ENCODE results near the gene VSTM2B. TPM values are rescaled to one million over a fixed set of nuclear protein-coding genes. Genes with fewer than 3 reads are reported as not detected.

The VSTM2B gene
- total RNA-seq, 1 experiment from 2014 or later, result not detected

DNA sequence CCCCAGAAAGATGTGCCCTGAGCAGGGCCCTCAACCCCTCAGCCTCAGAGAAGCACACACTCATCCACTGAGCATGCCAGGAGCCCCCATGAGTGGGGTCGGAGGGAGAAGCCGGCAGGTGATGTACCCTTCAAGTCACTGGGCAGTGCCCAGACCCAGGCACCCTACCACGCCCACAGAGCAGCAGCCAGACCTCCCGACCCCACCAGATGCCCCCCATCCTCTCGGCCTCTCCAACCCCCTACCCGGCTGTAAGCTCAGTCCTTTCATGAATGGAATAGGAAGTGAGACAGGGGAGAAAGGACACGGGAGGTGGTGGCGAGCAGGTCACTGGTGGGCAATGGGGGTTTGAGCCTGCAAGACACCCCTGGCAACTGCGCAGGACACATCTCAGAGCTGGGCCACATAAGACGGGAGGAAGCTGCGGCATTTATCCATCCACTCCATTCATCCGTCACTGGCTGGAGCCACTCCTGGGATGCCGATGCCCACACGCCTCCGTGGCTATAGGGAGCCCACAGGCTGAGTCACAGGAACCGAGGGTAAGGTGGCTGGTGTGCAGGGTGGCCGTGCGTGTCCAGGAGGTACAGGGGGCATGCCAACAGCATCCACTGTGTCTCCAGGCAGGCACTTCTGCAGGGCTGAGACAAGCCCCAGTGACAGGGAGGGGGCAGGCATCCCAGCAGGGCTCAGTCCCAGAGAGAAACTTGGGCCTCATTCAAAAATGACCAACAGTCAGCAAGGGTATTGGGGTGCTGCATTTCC lies 23.8 kb upstream of the VSTM2B start:
- Histone ChIP-seq H3K4me3 (no peak overlapping the region), H3K36me3 (no peaks in the 10 kb centered on the region), H3K4me1 (replicated peaks) (no peaks in the 10 kb centered on the region), H3K27ac (no peak overlapping the region), H3K27me3 (replicated peaks) (no peaks in the 10 kb centered on the region; the same call in 1 of the 2 replicates), H3K9me3 (replicated peaks) (no peaks in the 10 kb centered on the region)
- DNase-seq (ENCODE audit: low read depth in 1 of 2, low spot score in 2 of 2), result no peak

DNA sequence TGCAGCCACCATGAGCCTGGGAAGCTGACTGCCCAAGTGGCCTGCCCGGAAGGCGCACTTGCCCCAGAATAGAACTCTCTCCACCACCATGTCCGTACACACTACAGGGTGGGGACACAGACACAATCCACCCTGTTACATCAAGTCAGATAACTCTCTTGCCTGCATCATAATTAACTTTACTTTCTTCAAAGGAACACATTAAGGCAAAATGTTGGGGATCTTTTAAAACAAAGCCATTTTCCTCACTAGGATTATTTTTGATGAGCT lies 23.3 kb upstream of the VSTM2B start:
- H3K9me3 ChIP-seq (replicated peaks), result no peaks in the 10 kb centered on the region
- H3K27me3 ChIP-seq (replicated peaks), result no peaks in the 10 kb centered on the region; the same call in 1 of the 2 replicates
- H3K36me3 ChIP-seq, result no peaks in the 10 kb centered on the region
- H3K4me3 ChIP-seq, result no peak overlapping the region
- no peaks in the 10 kb centered on the region for H3K4me1 ChIP-seq (replicated peaks)
- DNase-seq (ENCODE audit: low read depth in 1 of 2, low spot score in 2 of 2), result no peak
- H3K27ac ChIP-seq, result no peak overlapping the region

DNA sequence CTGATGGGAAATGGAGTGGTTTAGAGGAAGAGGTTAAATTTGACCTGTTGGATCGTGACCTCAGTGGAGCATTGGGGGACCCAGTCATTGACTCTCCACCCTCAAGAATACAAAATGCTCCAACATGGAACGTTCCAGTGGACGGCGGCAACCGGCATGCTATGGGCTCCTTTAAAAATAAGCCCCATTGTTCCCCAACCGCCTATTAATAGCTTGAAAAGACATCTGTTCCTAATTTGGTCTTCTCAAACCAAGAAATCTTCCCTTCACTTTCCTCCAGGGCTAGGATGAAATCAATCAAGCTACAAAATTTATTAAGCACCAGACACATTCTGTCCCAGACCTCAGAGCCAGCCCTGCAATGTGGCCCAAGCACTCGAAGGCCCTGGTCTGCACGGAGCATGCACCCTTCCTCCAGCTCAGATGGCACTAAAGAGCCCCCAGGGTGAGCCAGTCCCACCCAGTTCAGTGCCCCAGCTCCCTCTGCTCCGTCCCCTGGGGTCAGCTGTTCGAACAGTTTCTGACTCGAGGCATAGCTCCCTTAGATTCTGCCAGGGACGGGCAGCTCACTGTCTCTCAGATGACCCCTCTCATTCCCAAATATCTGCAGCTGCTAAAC lies 22.5 kb upstream of the VSTM2B start:
- no peak overlapping the region for H3K27ac ChIP-seq
- no peaks in the 10 kb centered on the region for H3K4me1 ChIP-seq (replicated peaks)
- DNase-seq (ENCODE audit: low read depth in 1 of 2, low spot score in 2 of 2), result no peak
- no peak overlapping the region for H3K4me3 ChIP-seq
- H3K27me3 ChIP-seq (replicated peaks), result no peaks in the 10 kb centered on the region; the same call in 1 of the 2 replicates
- H3K9me3 ChIP-seq (replicated peaks), result no peaks in the 10 kb centered on the region
- H3K36me3 ChIP-seq, result no peaks in the 10 kb centered on the region

DNA sequence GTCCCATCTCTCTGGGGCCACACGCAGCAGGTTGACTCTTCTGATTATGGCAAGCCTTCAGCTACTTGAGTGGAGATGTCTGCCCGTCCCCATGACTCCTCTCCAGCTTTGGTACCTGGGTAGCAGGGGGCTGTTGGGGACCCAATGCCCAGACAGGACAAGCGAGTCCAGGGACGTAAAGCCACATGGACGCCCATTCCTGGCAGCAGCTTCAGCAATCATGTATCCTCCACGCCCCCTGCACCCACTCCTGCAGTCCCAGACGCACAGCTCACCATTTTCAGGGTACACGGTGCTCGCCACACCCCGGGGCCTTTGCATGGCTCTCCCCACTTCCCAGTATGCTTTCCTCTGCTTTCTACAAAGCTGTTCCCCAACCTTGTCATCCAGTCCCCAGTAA lies 22.0 kb upstream of the VSTM2B start:
- no peak for DNase-seq (ENCODE audit: low read depth in 1 of 2, low spot score in 2 of 2)
- Histone ChIP-seq H3K36me3 (no peaks in the 10 kb centered on the region), H3K27me3 (replicated peaks) (no peaks in the 10 kb centered on the region; the same call in 1 of the 2 replicates), H3K4me1 (replicated peaks) (no peaks in the 10 kb centered on the region), H3K27ac (no peak overlapping the region), H3K9me3 (replicated peaks) (no peaks in the 10 kb centered on the region), H3K4me3 (no peak overlapping the region)

DNA sequence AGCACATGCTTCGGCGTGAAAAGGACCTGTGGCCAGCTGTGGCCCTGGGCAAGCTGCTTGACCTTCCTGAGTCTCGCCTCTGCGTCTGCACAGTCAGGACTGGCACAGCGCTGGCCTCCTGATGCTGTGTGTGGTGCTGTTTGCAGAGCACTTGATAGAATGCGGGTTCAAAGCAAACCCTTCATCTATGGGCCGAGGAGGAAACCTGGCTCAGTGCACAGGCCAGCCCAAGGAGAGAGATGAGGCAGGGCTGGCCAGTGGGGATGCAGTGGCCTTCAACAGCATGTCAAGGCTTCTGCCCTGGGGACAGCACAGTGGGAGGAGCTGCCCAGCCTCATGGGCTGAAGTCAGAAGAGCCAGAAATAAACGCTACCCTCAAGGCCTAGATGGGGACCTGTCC lies 21.3 kb upstream of the VSTM2B start:
- no peaks in the 10 kb centered on the region for H3K9me3 ChIP-seq (replicated peaks)

DNA sequence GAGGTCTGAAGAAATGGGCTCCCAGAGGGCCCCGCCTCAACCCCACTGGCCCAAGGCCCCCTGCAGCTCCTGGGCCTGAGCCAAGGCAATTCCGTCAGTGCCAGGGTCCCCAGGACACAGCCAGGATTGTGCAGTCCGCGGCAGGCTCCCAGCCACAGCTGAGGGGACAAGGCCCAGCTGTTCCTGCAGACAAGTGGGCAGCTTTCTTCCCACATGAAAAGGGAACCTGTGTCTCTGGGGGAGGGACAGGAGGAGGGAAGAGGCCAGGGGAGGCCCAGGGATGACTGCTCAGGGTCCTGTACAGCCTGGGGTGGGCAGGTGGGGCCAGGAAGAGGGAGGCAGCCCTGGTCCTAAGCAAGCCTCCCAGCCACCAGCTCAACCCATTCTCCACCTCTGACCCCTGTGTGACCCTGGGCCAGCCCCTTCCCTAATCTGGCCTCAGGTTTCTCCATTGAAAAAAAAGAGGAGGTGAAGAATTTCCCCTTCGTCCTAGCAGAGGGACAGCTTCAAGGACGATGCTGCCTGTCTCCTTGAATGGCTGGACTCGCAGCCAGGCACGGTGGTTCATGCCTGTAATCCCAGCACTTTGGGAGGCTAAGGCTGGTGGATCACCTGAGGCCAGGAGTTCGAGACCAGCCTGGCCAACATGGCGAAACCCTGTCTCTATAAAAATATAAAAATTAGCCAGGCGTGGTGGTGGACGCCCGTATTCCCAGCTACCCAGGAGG lies 20.5 kb upstream of the VSTM2B start:
- DNase-seq (ENCODE audit: low read depth in 1 of 2, low spot score in 2 of 2), result no peak
- Histone ChIP-seq H3K27me3 (replicated peaks) (no peaks in the 10 kb centered on the region; the same call in 1 of the 2 replicates), H3K9me3 (replicated peaks) (no peaks in the 10 kb centered on the region), H3K27ac (no peak overlapping the region), H3K4me1 (replicated peaks) (no peaks in the 10 kb centered on the region), H3K4me3 (no peak overlapping the region), H3K36me3 (no peaks in the 10 kb centered on the region)

More for the DNA sequence above, 21.3 kb upstream of the VSTM2B start:
- Histone ChIP-seq H3K4me3 (no peak overlapping the region), H3K36me3 (no peaks in the 10 kb centered on the region), H3K27me3 (replicated peaks) (no peaks in the 10 kb centered on the region; the same call in 1 of the 2 replicates), H3K4me1 (replicated peaks) (no peaks in the 10 kb centered on the region), H3K27ac (no peak overlapping the region)
- no peak for DNase-seq (ENCODE audit: low read depth in 1 of 2, low spot score in 2 of 2)

DNA sequence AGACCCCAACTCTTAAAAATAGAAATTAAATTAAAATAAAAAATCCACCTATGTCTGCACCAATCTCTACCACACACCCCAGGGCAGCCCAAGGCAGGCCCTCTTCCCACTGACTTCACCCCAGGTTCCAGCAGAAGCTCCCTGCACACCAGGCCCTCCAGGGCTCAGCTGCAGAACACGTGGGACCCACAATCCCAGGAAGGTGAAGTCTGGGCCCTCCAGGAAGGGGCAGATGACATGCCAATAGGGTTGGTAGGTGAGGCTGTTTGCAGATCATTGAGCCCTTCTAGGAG lies 19.2 kb upstream of the VSTM2B start:
- Histone ChIP-seq H3K9me3 (replicated peaks) (no peaks in the 10 kb centered on the region), H3K27me3 (replicated peaks) (no peaks in the 10 kb centered on the region; the same call in 1 of the 2 replicates), H3K4me1 (replicated peaks) (no peaks in the 10 kb centered on the region), H3K27ac (no peak overlapping the region), H3K4me3 (no peak overlapping the region), H3K36me3 (no peaks in the 10 kb centered on the region)
- DNase-seq (ENCODE audit: low read depth in 1 of 2, low spot score in 2 of 2), result no peak

DNA sequence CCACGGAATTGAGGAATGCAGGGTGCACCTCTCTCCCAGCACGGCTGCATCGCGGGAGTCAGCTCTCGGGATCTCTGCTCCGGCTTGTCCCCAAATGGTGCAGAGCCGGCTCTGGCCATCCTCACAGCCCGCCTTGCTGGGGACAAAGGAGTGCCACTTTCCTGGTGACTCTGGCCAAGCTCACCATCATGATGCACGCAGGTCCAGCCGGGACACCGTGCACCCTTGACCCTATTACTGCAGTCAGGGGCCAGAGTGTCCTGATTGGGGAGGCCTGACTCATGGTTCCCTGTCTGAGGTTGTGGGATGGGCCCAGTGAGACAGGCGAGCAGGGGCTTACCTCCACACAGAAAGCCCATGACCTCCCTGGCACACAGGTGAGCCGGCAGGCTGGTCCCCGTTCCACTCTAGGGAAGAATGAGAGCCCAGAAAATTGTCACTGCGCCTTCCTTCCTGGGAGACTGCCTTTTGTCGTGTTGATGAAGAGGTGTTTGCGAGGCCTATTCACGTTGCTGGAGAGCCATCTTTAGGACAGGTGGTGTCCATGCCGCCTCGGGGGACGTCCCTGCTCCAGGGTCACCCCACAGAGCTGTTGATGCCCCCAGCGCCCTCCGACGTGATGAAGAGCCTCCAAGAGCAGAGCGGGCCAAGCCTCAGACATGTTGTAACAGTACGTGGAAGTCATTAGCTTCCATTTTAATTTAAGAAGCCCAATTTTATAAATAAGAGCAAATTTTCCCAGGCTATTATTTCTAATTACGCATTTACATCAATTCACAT lies 18.5 kb upstream of the VSTM2B start:
- H3K4me3 ChIP-seq, result no peak overlapping the region
- H3K27me3 ChIP-seq (replicated peaks), result no peaks in the 10 kb centered on the region; the same call in 1 of the 2 replicates
- H3K9me3 ChIP-seq (replicated peaks), result no peaks in the 10 kb centered on the region
- H3K27ac ChIP-seq, result no peak overlapping the region
- DNase-seq (ENCODE audit: low read depth in 1 of 2, low spot score in 2 of 2), result no peak
- H3K4me1 ChIP-seq (replicated peaks), result no peaks in the 10 kb centered on the region
- H3K36me3 ChIP-seq, result no peaks in the 10 kb centered on the region

DNA sequence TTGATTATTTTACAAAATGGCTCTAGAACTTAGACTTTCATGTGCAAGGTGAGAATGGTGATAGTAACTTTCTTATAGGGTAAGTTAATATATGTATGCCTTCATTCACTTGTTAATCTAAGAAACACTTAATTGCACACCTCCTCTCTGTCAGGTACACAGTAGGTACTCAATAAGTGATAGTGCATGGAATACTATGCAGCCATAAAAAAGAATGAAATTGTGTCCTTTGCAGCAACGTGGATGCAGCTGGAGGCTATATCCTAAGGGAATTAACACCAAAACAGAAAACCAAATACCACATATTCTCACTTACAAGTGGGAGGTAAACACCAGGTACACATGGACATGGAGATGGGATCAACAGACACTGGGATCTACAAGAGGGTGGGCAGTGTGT lies 17.6 kb upstream of the VSTM2B start:
- H3K27me3 ChIP-seq (replicated peaks), result no peaks in the 10 kb centered on the region
- H3K4me1 ChIP-seq (replicated peaks), result no peaks in the 10 kb centered on the region
- no peak overlapping the region for H3K27ac ChIP-seq
- H3K9me3 ChIP-seq (replicated peaks), result no peaks in the 10 kb centered on the region
- H3K4me3 ChIP-seq, result no peak overlapping the region
- H3K36me3 ChIP-seq, result no peaks in the 10 kb centered on the region
- no peak for DNase-seq (ENCODE audit: low read depth in 1 of 2, low spot score in 2 of 2)

DNA sequence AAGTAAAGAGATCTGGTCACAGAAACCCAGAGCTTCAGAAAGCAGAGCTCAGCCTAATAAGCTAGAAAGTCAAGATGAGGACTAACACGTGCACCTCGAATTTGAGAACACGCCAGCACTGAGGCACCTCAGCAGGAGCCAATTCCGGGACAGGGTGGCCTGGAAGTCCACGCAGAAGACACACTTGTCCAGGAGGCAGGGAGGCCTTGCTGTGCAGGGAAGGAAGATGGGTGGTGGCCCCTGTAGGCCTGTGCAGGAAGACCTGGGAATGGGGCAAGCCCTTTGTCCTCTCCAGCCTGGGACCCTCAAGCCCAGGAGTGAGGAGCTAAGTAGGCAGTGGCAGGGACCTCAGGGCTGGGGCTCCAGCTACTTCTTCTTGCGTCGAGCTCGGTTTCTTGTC lies 16.3 kb upstream of the VSTM2B start:
- Histone ChIP-seq H3K4me1 (replicated peaks) (no peaks in the 10 kb centered on the region), H3K9me3 (replicated peaks) (no peaks in the 10 kb centered on the region), H3K27ac (no peak overlapping the region), H3K27me3 (replicated peaks) (no peaks in the 10 kb centered on the region), H3K4me3 (no peak overlapping the region), H3K36me3 (no peaks in the 10 kb centered on the region)
- DNase-seq (ENCODE audit: low read depth in 1 of 2, low spot score in 2 of 2), result no peak

DNA sequence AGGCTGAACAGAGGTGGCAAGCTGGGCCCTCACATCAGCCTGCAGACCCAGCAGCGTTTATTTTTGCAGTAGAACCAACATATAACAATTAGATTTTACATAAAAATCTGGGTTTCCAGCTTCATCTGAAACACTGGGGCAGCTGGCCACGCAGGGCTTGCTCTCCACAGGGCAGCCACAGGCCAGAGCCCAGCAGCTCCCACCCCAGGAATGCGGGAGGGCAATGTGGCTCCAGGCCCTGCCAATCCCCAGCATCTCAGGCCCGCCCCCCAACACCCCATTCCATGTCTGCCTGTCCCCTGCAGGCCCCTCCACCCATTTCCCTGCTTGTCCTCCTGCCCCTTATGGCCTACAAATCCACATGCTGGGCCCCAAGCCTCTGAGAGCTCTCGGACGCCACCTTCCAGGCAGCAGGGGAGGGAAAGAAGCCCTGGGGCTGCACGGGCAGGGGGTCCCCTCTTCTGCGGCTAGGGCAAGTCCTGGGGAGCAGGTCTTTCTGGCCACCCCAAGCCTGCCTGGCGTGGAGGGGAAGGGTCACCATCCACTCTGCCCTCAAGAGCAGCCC lies 15.0 kb upstream of the VSTM2B start:
- no peak overlapping the region for H3K27ac ChIP-seq
- DNase-seq (ENCODE audit: low read depth in 1 of 2, low spot score in 2 of 2), result no peak
- no peaks in the 10 kb centered on the region for H3K9me3 ChIP-seq (replicated peaks)
- H3K4me3 ChIP-seq, result no peak overlapping the region
- H3K36me3 ChIP-seq, result no peaks in the 10 kb centered on the region
- no peaks in the 10 kb centered on the region for H3K4me1 ChIP-seq (replicated peaks)
- H3K27me3 ChIP-seq (replicated peaks), result no peaks in the 10 kb centered on the region

DNA sequence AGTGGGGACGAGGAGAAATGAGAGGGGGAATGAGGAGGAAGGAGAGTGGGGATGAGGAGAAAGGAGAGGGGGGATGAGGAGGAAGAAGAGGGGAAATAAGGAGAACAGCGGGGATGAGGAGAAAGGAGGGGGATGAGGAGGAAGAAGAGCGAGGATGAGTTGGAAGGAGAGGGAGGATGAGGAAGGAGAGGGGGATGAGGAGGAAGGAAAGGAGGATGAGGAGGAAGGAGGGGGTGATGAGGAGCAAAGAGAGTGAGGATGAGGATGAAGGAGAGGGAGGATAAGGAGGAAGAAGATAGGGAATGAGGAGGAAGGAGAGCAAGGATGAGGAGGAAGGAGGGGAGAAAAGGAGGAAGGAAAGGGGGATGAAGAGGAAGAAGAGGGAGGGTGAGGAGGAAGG lies 14.0 kb upstream of the VSTM2B start:
- Histone ChIP-seq H3K9me3 (replicated peaks) (no peaks in the 10 kb centered on the region), H3K27me3 (replicated peaks) (no peaks in the 10 kb centered on the region), H3K4me1 (replicated peaks) (no peaks in the 10 kb centered on the region), H3K27ac (no peak overlapping the region), H3K36me3 (no peaks in the 10 kb centered on the region), H3K4me3 (no peak overlapping the region)
- DNase-seq (ENCODE audit: low read depth in 1 of 2, low spot score in 2 of 2), result no peak

DNA sequence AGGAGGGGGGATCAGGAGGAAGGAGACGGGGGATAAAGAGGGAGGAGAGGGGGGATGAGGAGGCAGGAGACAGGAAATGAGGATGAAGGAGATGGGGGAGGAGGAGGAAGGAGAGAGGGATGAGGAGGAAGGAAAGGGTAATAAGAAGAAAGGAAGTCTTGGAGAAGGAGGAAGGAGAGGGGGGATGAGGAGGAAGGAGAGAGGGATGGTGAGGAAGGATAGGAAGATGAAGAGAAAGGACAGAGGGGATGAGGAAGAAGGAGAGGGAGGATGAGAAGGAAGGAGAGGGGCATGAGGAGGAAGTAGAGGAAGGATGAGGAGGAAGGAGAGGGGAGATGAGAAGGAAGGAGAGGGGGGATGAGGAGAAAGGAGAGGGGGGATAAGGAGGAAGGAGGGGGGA lies 13.0 kb upstream of the VSTM2B start:
- no peak overlapping the region for H3K27ac ChIP-seq
- no peak overlapping the region for H3K4me3 ChIP-seq
- no peaks in the 10 kb centered on the region for H3K9me3 ChIP-seq (replicated peaks)
- H3K4me1 ChIP-seq (replicated peaks), result no peaks in the 10 kb centered on the region
- no peaks in the 10 kb centered on the region for H3K27me3 ChIP-seq (replicated peaks)
- H3K36me3 ChIP-seq, result no peaks in the 10 kb centered on the region
- DNase-seq (ENCODE audit: low read depth in 1 of 2, low spot score in 2 of 2), result no peak
